Endothelial cell of umbilical vein (primary cell): ENCODE data around the gene UAP1L1. TPM values are rescaled to one million over a fixed set of nuclear protein-coding genes. Genes with fewer than 3 reads are reported as not detected.

ENCODE experiments used
- BruUV-seq: library from RNA; stranded (reverse); fragments of 400-500 nt; replicated peaks from 2 replicates; lab custom pipeline; 2021; lab: Mats Ljungman, UMichigan
- CTCF ChIA-PET: fragments of 300-600, 350-600 bp; sonication (Branson Sonifier 250); formaldehyde crosslinking; loops from one replicate; lab custom pipeline; 2021; ENCODE audit warnings: antibody characterized with exemption, inconsistent platforms; lab: Charles Lee
- POLR2A ChIA-PET: fragments of 300-600, 350-600 bp; sonication (Branson Sonifier 250); formaldehyde crosslinking; loops from one replicate; lab custom pipeline; 2021; ENCODE audit warnings: antibody characterized with exemption, inconsistent platforms; lab: Charles Lee
- DNase-seq: peaks from one replicate; pipeline ENCODE4 v3.0.0-alpha.2; 2011; ENCODE audit warnings: low read depth, low spot score
- FAIRE-seq: peaks from 2 replicates; lab custom pipeline; 2011; peaks lifted over from hg19 to GRCh38; lab: Jason Lieb, UNC
- H2AFZ ChIP-seq: 2 replicates; pipeline ENCODE4 v1.6.0; 2012; ENCODE audit warnings: low read depth, low read length, control low read depth, inconsistent platforms
- H3K27ac ChIP-seq: 2 replicates; pipeline ENCODE4 v1.5.1; 2011; ENCODE audit warnings: low read depth, mild to moderate bottlenecking, control low read depth, low read length, moderate library complexity; ENCODE audit not compliant: insufficient read depth
- H3K27me3 ChIP-seq, 2 experiments: 2 replicates each; pipeline versions ENCODE4 v1.6.0 to v1.6.1; 2011; ENCODE audit warnings: low read length in 2 of 2, mixed read lengths in 1 of 2; ENCODE audit not compliant: control insufficient read depth in 2 of 2, insufficient read depth in 2 of 2
- H3K36me3 ChIP-seq, 2 experiments: 2 replicates in 1 of 2; 3 replicates in 1 of 2; pipeline ENCODE4 v1.5.1; 2011; ENCODE audit warnings: low read length in 2 of 2, mild to moderate bottlenecking in 1 of 2, moderate library complexity in 1 of 2; ENCODE audit not compliant: control insufficient read depth in 2 of 2, insufficient read depth in 2 of 2; ENCODE audit errors: extremely low read depth in 1 of 2
- H3K4me1 ChIP-seq: 3 replicates; pipeline ENCODE4 v1.5.1; 2011; ENCODE audit warnings: mild to moderate bottlenecking, low read length; ENCODE audit not compliant: control insufficient read depth, insufficient read depth; ENCODE audit errors: extremely low read depth
- H3K4me2 ChIP-seq: 2 replicates; pipeline ENCODE4 v1.6.1; 2011; ENCODE audit warnings: low read length, control low read depth, mixed read lengths; ENCODE audit not compliant: insufficient read depth
- H3K4me3 ChIP-seq, 3 experiments: fragments of 200-600 bp in 1 of 3; sonication (generic), shearing (Covaris generic) in 1 of 3; replicated peaks in 1 of 3; 2 replicates each; pipeline ENCODE4 v1.5.1; 2011 to 2016; ENCODE audit warnings: control low read depth in 3 of 3, low read length in 3 of 3, mild to moderate bottlenecking in 2 of 3, inconsistent platforms in 1 of 3, low read depth in 1 of 3, moderate library complexity in 1 of 3; ENCODE audit not compliant: insufficient read depth in 1 of 3
- H3K79me2 ChIP-seq: 2 replicates; pipeline ENCODE4 v1.6.0; 2012; ENCODE audit warnings: low read length, inconsistent platforms; ENCODE audit not compliant: control insufficient read depth, insufficient read depth
- H3K9ac ChIP-seq: replicated peaks from 2 replicates; pipeline ENCODE3; 2011; ENCODE audit warnings: low read length, control low read depth; ENCODE audit not compliant: insufficient read depth; ENCODE audit errors: extremely low read depth
- H3K9me1 ChIP-seq: replicated peaks from 3 replicates; pipeline ENCODE4 v1.6.0; 2011; ENCODE audit warnings: mild to moderate bottlenecking, low read length; ENCODE audit not compliant: control insufficient read depth, insufficient read depth; ENCODE audit errors: extremely low read depth
- H3K9me3 ChIP-seq: replicated peaks from 2 replicates; pipeline ENCODE4 v1.5.1; 2012; ENCODE audit warnings: low read length, inconsistent platforms; ENCODE audit not compliant: control insufficient read depth, insufficient read depth
- H4K20me1 ChIP-seq: replicated peaks from 2 replicates; pipeline ENCODE3; 2011; ENCODE audit warnings: mild to moderate bottlenecking, low read length; ENCODE audit not compliant: control insufficient read depth, insufficient read depth; ENCODE audit errors: extremely low read depth
- CTCF ChIP-seq, 2 donors: IDR thresholded peaks; 1 replicate in 1 of 2; 2 replicates in 1 of 2; pipeline ENCODE4 v1.5.1; 2011; ENCODE audit warnings: low read length in 2 of 2, mild to moderate bottlenecking in 2 of 2, moderate library complexity in 2 of 2, control low read depth in 1 of 2, inconsistent platforms in 1 of 2, low read depth in 1 of 2; ENCODE audit not compliant: insufficient read depth in 1 of 2; ENCODE audit errors: extremely low read depth in 1 of 2
- EZH2 ChIP-seq: IDR thresholded peaks from 2 replicates; pipeline ENCODE4 v1.6.1; 2012; ENCODE audit warnings: borderline replicate concordance, low read depth, mild to moderate bottlenecking, moderate library complexity, low read length, inconsistent platforms; ENCODE audit not compliant: severe bottlenecking
- FOS ChIP-seq: IDR thresholded peaks from 2 replicates; pipeline ENCODE4 v1.6.1; 2011; ENCODE audit warnings: mild to moderate bottlenecking, low read length, moderate library complexity, borderline replicate concordance; ENCODE audit not compliant: insufficient read depth
- GATA2 ChIP-seq: IDR thresholded peaks from 2 replicates; pipeline ENCODE4 v1.7.0; 2011; ENCODE audit warnings: low read depth, mild to moderate bottlenecking, moderate library complexity, mixed read lengths, low read length; ENCODE audit not compliant: insufficient read length, insufficient read depth
- JUN ChIP-seq: IDR thresholded peaks from 2 replicates; pipeline ENCODE4 v1.6.1; 2011; ENCODE audit warnings: borderline replicate concordance, low read depth; ENCODE audit not compliant: insufficient read length, insufficient read depth
- MAX ChIP-seq: IDR thresholded peaks from 2 replicates; pipeline ENCODE4 v1.6.1; 2011; ENCODE audit not compliant: insufficient read depth, insufficient read length
- MYC ChIP-seq: IDR thresholded peaks from one replicate; pipeline ENCODE4 v1.6.1; 2011; ENCODE audit warnings: mild to moderate bottlenecking, low read depth, low read length
- POLR2A ChIP-seq: IDR thresholded peaks from 2 replicates; pipeline ENCODE4 v1.6.1; 2012; ENCODE audit warnings: low read depth, mild to moderate bottlenecking, control low read depth, low read length
- POLR2AphosphoS5 ChIP-seq: IDR thresholded peaks from 2 replicates; pipeline ENCODE4 v1.6.1; 2012; ENCODE audit warnings: low read depth, mild to moderate bottlenecking, control low read depth, low read length, moderate library complexity; ENCODE audit not compliant: insufficient read depth
- dilution Hi-C: fragments of 300-500 bp; cut with MboI; formaldehyde crosslinking; loops from one replicate; pipeline ENCODE4 v1.15.0; 2019; ENCODE audit warnings: low sequenced_read_pairs; ENCODE audit not compliant: extremely low pct_ligation_motif_present
- intact Hi-C: fragments of 100-400 bp; cut with micrococcal nuclease; formaldehyde crosslinking; loops from one replicate; pipeline ENCODE4 v1.10.0; 2022
- polyA plus RNA-seq, 4 experiments: library from polyadenylated mRNA; depleted of rRNA in 3 of 4; stranded (reverse) in 3 of 4; unstranded in 1 of 4; fragments of >200 nt; gene quantifications; 2 replicates each; pipeline versions ENCODE4 v1.2.1 to v1.2.3, GENCODE V29; 2011 to 2012; ENCODE audit warnings: missing spikeins in 1 of 4
- total RNA-seq: library from RNA; stranded (reverse); gene quantifications from 2 replicates; pipeline ENCODE4 v1.2.3, GENCODE V29; 2021

Gene UAP1L1
- total and polyA plus RNA-seq, 2 donors (not counting 3 experiments of a cell fraction or from before 2014, with no cell fraction given), result 26.0 to 41.7 TPM

- H3K9ac ChIP-seq, result no peak overlapping the region
- no peaks in the 10 kb centered on the region for H3K9me3 ChIP-seq
- no peak overlapping the region for H3K4me3 ChIP-seq
- DNase-seq (no peak), FAIRE-seq (no peak)
- no peaks in the 10 kb centered on the region for H3K9me1 ChIP-seq
- ChIA-PET CTCF (no interaction called here), POLR2A (no interaction called here)
- no peaks in the 10 kb centered on the region for H3K79me2 ChIP-seq
- TF ChIP-seq POLR2AphosphoS5 (no peak), CTCF (IDR thresholded peaks at IDR 0.05; ENCODE audit: extremely low read depth in 1 of 2, insufficient read depth in 1 of 2, low read depth in 1 of 2, low read length in 2 of 2) (no peak), JUN (no peak), FOS (no peak), EZH2 (no peak), POLR2A (no peak), MAX (no peak), GATA2 (no peak), MYC (no peak)
- intact Hi-C loops, result no loop called here
- no peak overlapping the region for H2AFZ ChIP-seq
- H3K27ac ChIP-seq, result no peak overlapping the region
- H3K4me1 ChIP-seq, result no peaks in the 10 kb centered on the region
- dilution Hi-C loops, result no loop called here
- no peaks in the 10 kb centered on the region for H4K20me1 ChIP-seq
- peaks cover 4 to 65% of the 10 kb centered on the region in 2 experiments for H3K36me3 ChIP-seq
- no peaks in the 10 kb centered on the region for H3K27me3 ChIP-seq
- no TSS peak for BruUV-seq
- no peak overlapping the region for H3K4me2 ChIP-seq
Observed at GRCh38 chr9:137099231-137099630, 21.9 kb downstream of the UAP1L1 start.
